Peyer's patch (tissue), 4 donors: Measurements from ENCODE around the gene ATP7B. TPM values are rescaled to one million over a fixed set of nuclear protein-coding genes. Genes with fewer than 3 reads are reported as not detected.

Experiments
- DNase-seq, 3 donors: peaks; one replicate each; pipeline ENCODE4 v3.0.0-alpha.2; 2017 to 2019
- H3K27ac ChIP-seq, 4 donors: fragments of 200-600 bp; sonication (generic); one replicate each; pipeline ENCODE4 v1.5.1; 2016 to 2019
- H3K27me3 ChIP-seq, 2 donors: fragments of 200-600 bp; sonication (generic); one replicate each; pipeline ENCODE4 v1.5.1; 2019
- H3K36me3 ChIP-seq, 3 donors: fragments of 200-600 bp; sonication (generic); one replicate each; pipeline ENCODE4 v1.5.1; 2016 to 2019
- H3K4me1 ChIP-seq, 4 donors: fragments of 200-600 bp; sonication (generic); one replicate each; pipeline ENCODE4 v1.5.1; 2016 to 2019
- H3K4me3 ChIP-seq, 4 donors: fragments of 200-600 bp; sonication (generic); 1 replicate in 3 of 4; 2 replicates in 1 of 4; pipeline ENCODE4 v1.5.1; 2016 to 2019; ENCODE audit warnings: mild to moderate bottlenecking in 1 of 4
- H3K9me3 ChIP-seq, 4 donors: fragments of 200-600 bp; sonication (generic); one replicate each; pipeline ENCODE4 v1.5.1; 2016 to 2019; ENCODE audit warnings: mild to moderate bottlenecking in 1 of 4
- CTCF ChIP-seq, 6 experiments: fragments of 450-650 bp in 4 of 6; fragments of 200-600 bp in 2 of 6; sonication (generic) in 1 of 6; IDR thresholded peaks; one replicate each; pipeline ENCODE4 v1.5.1; 2017 to 2019; ENCODE audit warnings: antibody characterized with exemption in 6 of 6, mild to moderate bottlenecking in 3 of 6, moderate library complexity in 1 of 6
- POLR2A ChIP-seq, 2 donors: fragments of 450-650 bp; IDR thresholded peaks; one replicate each; pipeline ENCODE4 v1.5.1; 2017; ENCODE audit warnings: antibody characterized with exemption in 2 of 2, mild to moderate bottlenecking in 2 of 2, moderate library complexity in 2 of 2
- total RNA-seq, 4 donors: library from RNA; depleted of rRNA; stranded (reverse); fragments of >200 nt; gene quantifications; one replicate each; pipeline ENCODE4 v1.1.0, GENCODE V29; 2016

ATP7B gene
- total RNA-seq, 4 donors from 2014 or later = 5.0 to 40.2 (median 33.0) TPM

- H3K4me1 ChIP-seq = no peaks in the 10 kb centered on the region
- no peak for TF ChIP-seq POLR2A (IDR thresholded peaks at IDR 0.05)
- TF ChIP-seq CTCF (IDR thresholded peaks at IDR 0.05) = no peak
- no peak overlapping the region for H3K4me3 ChIP-seq
- no peak overlapping the region for H3K27ac ChIP-seq
- no peaks in the 10 kb centered on the region for H3K27me3 ChIP-seq
- peaks cover 0 to 4% (median 0%) of the 10 kb centered on the region in 3 donors for H3K36me3 ChIP-seq
- H3K9me3 ChIP-seq = no peaks in the 10 kb centered on the region
- no peak for DNase-seq
These were observed 34.8 kb downstream of the ATP7B start for GRCh38 chr13:51976423-51976822.

- DNase-seq = no peak
- H3K27ac ChIP-seq = no peak overlapping the region
- H3K27me3 ChIP-seq = no peaks in the 10 kb centered on the region
- TF ChIP-seq POLR2A (IDR thresholded peaks at IDR 0.05) = no peak
- no peak for TF ChIP-seq CTCF (IDR thresholded peaks at IDR 0.05)
- H3K4me1 ChIP-seq = peaks cover 0 to 9% (median 0%) of the 10 kb centered on the region in 4 donors
- no peaks in the 10 kb centered on the region for H3K9me3 ChIP-seq
- H3K4me3 ChIP-seq = no peak overlapping the region
- H3K36me3 ChIP-seq = peaks cover 0 to 4% (median 0%) of the 10 kb centered on the region in 3 donors
These were observed 36.8 kb downstream of the ATP7B start for GRCh38 chr13:51974482-51974881.

GRCh38 chr13:51971520-51972426 lies 39.5 kb downstream of the ATP7B start:
- TF ChIP-seq CTCF (IDR thresholded peaks at IDR 0.05) (no peak), POLR2A (IDR thresholded peaks at IDR 0.05) (no peak)
- no peak overlapping the region for H3K4me3 ChIP-seq
- peaks cover 0 to 9% (median 0%) of the 10 kb centered on the region in 4 donors for H3K4me1 ChIP-seq
- no peak overlapping the region for H3K27ac ChIP-seq
- no peaks in the 10 kb centered on the region for H3K9me3 ChIP-seq
- peaks cover 0 to 4% (median 0%) of the 10 kb centered on the region in 3 donors for H3K36me3 ChIP-seq
- no peak for DNase-seq
- H3K27me3 ChIP-seq = no peaks in the 10 kb centered on the region

- TF ChIP-seq POLR2A (IDR thresholded peaks at IDR 0.05) = no peak
- peak in 1 of 6 experiments; percentile 3 for TF ChIP-seq CTCF (IDR thresholded peaks at IDR 0.05)
- H3K9me3 ChIP-seq = no peaks in the 10 kb centered on the region
These were observed 40.9 kb downstream of the ATP7B start for GRCh38 chr13:51970349-51970748.

GRCh38 chr13:51967482-51968446 lies 43.5 kb downstream of the ATP7B start:
- peaks cover 0 to 9% (median 0%) of the 10 kb centered on the region in 4 donors for H3K4me1 ChIP-seq
- no peak for TF ChIP-seq POLR2A (IDR thresholded peaks at IDR 0.05)
- no peak for TF ChIP-seq CTCF (IDR thresholded peaks at IDR 0.05)
- no peaks in the 10 kb centered on the region for H3K27me3 ChIP-seq
- no peaks in the 10 kb centered on the region for H3K36me3 ChIP-seq
- DNase-seq = no peak
- no peaks in the 10 kb centered on the region for H3K9me3 ChIP-seq
- no peak overlapping the region for H3K4me3 ChIP-seq
- no peak overlapping the region for H3K27ac ChIP-seq

More at GRCh38 chr13:51970349-51970748, 40.9 kb downstream of the ATP7B start:
- DNase-seq = peak in 2 of 3 donors; percentile 53 to 63
- Histone ChIP-seq H3K36me3 (peaks cover 0 to 4% (median 0%) of the 10 kb centered on the region in 3 donors), H3K4me1 (peaks cover 0 to 9% (median 0%) of the 10 kb centered on the region in 4 donors), H3K27ac (peak overlapping the region in 2 of 4 donors; percentile 26 to 75), H3K4me3 (no peak overlapping the region), H3K27me3 (no peaks in the 10 kb centered on the region)
